ACC112 (cell line): ENCODE data around the gene MAML2.

Experiments
- H2AFZ ChIP-seq: fragments of 200-600 bp; sonication (generic); one replicate; pipeline ENCODE4 v1.6.0; 2017; ENCODE audit warnings: antibody characterized with exemption, low read length; ENCODE audit not compliant: unreplicated experiment
- H3K27ac ChIP-seq: fragments of 200-600 bp; sonication (generic); 2 replicates; pipeline ENCODE4 v1.5.1; 2014; ENCODE audit warnings: low read depth, mild to moderate bottlenecking, antibody characterized with exemption, low read length, moderate library complexity
- H3K27me3 ChIP-seq: fragments of 200-600 bp; sonication (generic); 2 replicates; pipeline ENCODE4 v1.6.1; 2014; ENCODE audit warnings: mild to moderate bottlenecking, antibody characterized with exemption, low read length, moderate library complexity, mixed read lengths; ENCODE audit not compliant: insufficient read depth
- H3K36me3 ChIP-seq: fragments of 200-600 bp; sonication (generic); 2 replicates; pipeline ENCODE4 v1.6.1; 2016; ENCODE audit warnings: mild to moderate bottlenecking, antibody characterized with exemption, low read length, moderate library complexity, mixed read lengths; ENCODE audit not compliant: insufficient read depth
- H3K4me1 ChIP-seq: fragments of 200-600 bp; sonication (generic); one replicate; pipeline ENCODE4 v1.6.1; 2016; ENCODE audit warnings: low read length, mixed read lengths; ENCODE audit not compliant: insufficient read depth, unreplicated experiment, control insufficient read depth
- H3K4me3 ChIP-seq: fragments of 200-600 bp; sonication (generic); 2 replicates; pipeline ENCODE4 v1.5.1; 2014; ENCODE audit warnings: mild to moderate bottlenecking, low read depth, low read length
- H3K79me2 ChIP-seq: fragments of 200-600 bp; sonication (generic); one replicate; pipeline ENCODE4 v1.6.0; 2016; ENCODE audit warnings: low read length; ENCODE audit not compliant: control insufficient read depth, unreplicated experiment, insufficient read depth

MAML2 gene

GRCh38 chr11:96002754-96003290 is 340.2 kb downstream of the MAML2 start:
- Histone ChIP-seq H3K4me3 (no peak overlapping the region), H3K4me1 (peaks cover 28% of the 10 kb centered on the region)

GRCh38 chr11:96002339-96002738 is 340.7 kb downstream of the MAML2 start:
- Histone ChIP-seq H3K27me3 (no peaks in the 10 kb centered on the region), H3K4me3 (no peak overlapping the region), H2AFZ (no peak overlapping the region), H3K79me2 (peaks cover 26% of the 10 kb centered on the region), H3K36me3 (no peaks in the 10 kb centered on the region; the same call in 1 of the 2 replicates), H3K4me1 (peaks cover 28% of the 10 kb centered on the region), H3K27ac (peak overlapping the region; percentile 74; the same call in 1 of the 2 replicates)

More at GRCh38 chr11:96002754-96003290, 340.2 kb downstream of the MAML2 start:
- Histone ChIP-seq H3K27ac (no peak overlapping the region), H3K79me2 (peaks cover 26% of the 10 kb centered on the region), H2AFZ (no peak overlapping the region), H3K36me3 (no peaks in the 10 kb centered on the region; the same call in 1 of the 2 replicates), H3K27me3 (no peaks in the 10 kb centered on the region)

GRCh38 chr11:96001037-96001436 is 342.0 kb downstream of the MAML2 start:
- H3K4me1 ChIP-seq, result peaks cover 28% of the 10 kb centered on the region
- peaks cover 33% of the 10 kb centered on the region for H3K79me2 ChIP-seq
- peak overlapping the region; percentile 74 for H3K27ac ChIP-seq
- no peaks in the 10 kb centered on the region; the same call in 1 of the 2 replicates for H3K36me3 ChIP-seq
- no peaks in the 10 kb centered on the region for H3K27me3 ChIP-seq
- H3K4me3 ChIP-seq, result no peak overlapping the region
- no peak overlapping the region for H2AFZ ChIP-seq

GRCh38 chr11:95999711-96000406 is 343.1 kb downstream of the MAML2 start:
- peak overlapping the region; percentile 57 for H3K4me3 ChIP-seq
- peak overlapping the region; percentile 43 for H2AFZ ChIP-seq

GRCh38 chr11:95996621-95997235 is 346.3 kb downstream of the MAML2 start:
- Histone ChIP-seq H3K4me3 (no peak overlapping the region), H3K27ac (no peak overlapping the region), H3K4me1 (peaks cover 27% of the 10 kb centered on the region), H3K36me3 (peaks cover 6% of the 10 kb centered on the region; the same call in 1 of the 2 replicates), H3K27me3 (no peaks in the 10 kb centered on the region), H2AFZ (no peak overlapping the region), H3K79me2 (peaks cover 18% of the 10 kb centered on the region)

More at GRCh38 chr11:95999711-96000406, 343.1 kb downstream of the MAML2 start:
- Histone ChIP-seq H3K27ac (peak overlapping the region; percentile 74), H3K36me3 (peaks cover 4% of the 10 kb centered on the region), H3K27me3 (no peaks in the 10 kb centered on the region), H3K79me2 (peaks cover 28% of the 10 kb centered on the region), H3K4me1 (peaks cover 28% of the 10 kb centered on the region)

- H3K79me2 ChIP-seq, result peaks cover 15% of the 10 kb centered on the region
- no peak overlapping the region for H3K27ac ChIP-seq
- H3K27me3 ChIP-seq, result no peaks in the 10 kb centered on the region
- H2AFZ ChIP-seq, result no peak overlapping the region
- H3K4me1 ChIP-seq, result peaks cover 15% of the 10 kb centered on the region
- H3K36me3 ChIP-seq, result peaks cover 11% of the 10 kb centered on the region
- no peak overlapping the region for H3K4me3 ChIP-seq
Observed at GRCh38 chr11:95994329-95994728, 348.7 kb downstream of the MAML2 start.

GRCh38 chr11:95993438-95994298 is 349.3 kb downstream of the MAML2 start:
- Histone ChIP-seq H3K27me3 (no peaks in the 10 kb centered on the region), H3K4me1 (peaks cover 15% of the 10 kb centered on the region), H3K27ac (no peak overlapping the region)

GRCh38 chr11:95991545-95991944 is 351.4 kb downstream of the MAML2 start:
- H3K36me3 ChIP-seq, result peaks cover 24% of the 10 kb centered on the region
- peaks cover 3% of the 10 kb centered on the region for H3K79me2 ChIP-seq
- H3K4me3 ChIP-seq, result no peak overlapping the region
- peaks cover 15% of the 10 kb centered on the region for H3K4me1 ChIP-seq
- H3K27me3 ChIP-seq, result no peaks in the 10 kb centered on the region
- peak overlapping the region; percentile 45 for H3K27ac ChIP-seq
- no peak overlapping the region for H2AFZ ChIP-seq

More at GRCh38 chr11:95993438-95994298, 349.3 kb downstream of the MAML2 start:
- peaks cover 14% of the 10 kb centered on the region for H3K79me2 ChIP-seq
- H3K4me3 ChIP-seq, result no peak overlapping the region
- H3K36me3 ChIP-seq, result peaks cover 14% of the 10 kb centered on the region
- no peak overlapping the region for H2AFZ ChIP-seq

- Histone ChIP-seq H3K4me3 (no peak overlapping the region), H3K27me3 (no peaks in the 10 kb centered on the region), H3K27ac (peak overlapping the region; percentile 45), H3K4me1 (peaks cover 16% of the 10 kb centered on the region), H3K36me3 (peaks cover 27% of the 10 kb centered on the region), H3K79me2 (no peaks in the 10 kb centered on the region), H2AFZ (no peak overlapping the region)
Observed at GRCh38 chr11:95991101-95991500, 351.9 kb downstream of the MAML2 start.

- H3K4me3 ChIP-seq, result no peak overlapping the region
- no peak overlapping the region for H2AFZ ChIP-seq
- H3K27ac ChIP-seq, result no peak overlapping the region
- no peaks in the 10 kb centered on the region for H3K27me3 ChIP-seq
- H3K79me2 ChIP-seq, result no peaks in the 10 kb centered on the region
- peaks cover 29% of the 10 kb centered on the region for H3K4me1 ChIP-seq
- H3K36me3 ChIP-seq, result peaks cover 25% of the 10 kb centered on the region
Observed at GRCh38 chr11:95989780-95990179, 353.2 kb downstream of the MAML2 start.
